Stimulated activated CD4-positive, alpha-beta T cell treated with anti-CD3 and anti-CD28 coated beads, TNF-alpha, amount 100 ng/mL, for 4 hours (primary cell): ENCODE measurements around the gene ASCC1.
"Not testable (repeated sequence)": the region's sequence is repeated elsewhere in the genome, so short reads cannot be mapped to it uniquely, and the experiment has no call there.

Experiments
- DNase-seq, 3 experiments: peaks; one replicate each; pipeline ENCODE4 v3.0.0-alpha.2; 2020; ENCODE audit warnings: low read depth in 3 of 3

Gene ASCC1

GRCh38 chr10:72221278-72221677, 5.2 kb upstream of the ASCC1 start:
- no peak for DNase-seq

- no peak for DNase-seq
Measured at GRCh38 chr10:72220637-72221036, 4.6 kb upstream of the ASCC1 start.

GRCh38 chr10:72219235-72219814, 3.2 kb upstream of the ASCC1 start:
- no peak for DNase-seq

GRCh38 chr10:72218726-72219125, 2.6 kb upstream of the ASCC1 start:
- no peak for DNase-seq

- no peak for DNase-seq
Measured at GRCh38 chr10:72218325-72218724, 2.2 kb upstream of the ASCC1 start.

GRCh38 chr10:72211832-72212231, 4.2 kb downstream of the ASCC1 start:
- DNase-seq: not testable (repeated sequence)

- not testable (repeated sequence) for DNase-seq
Measured at GRCh38 chr10:72211381-72211780, 4.7 kb downstream of the ASCC1 start.

GRCh38 chr10:72208526-72208925, 7.5 kb downstream of the ASCC1 start:
- not testable (repeated sequence) for DNase-seq

- no peak for DNase-seq
Measured at GRCh38 chr10:72206511-72207229, 9.4 kb downstream of the ASCC1 start.

- no peak for DNase-seq
Measured at GRCh38 chr10:72204724-72205123, 11.4 kb downstream of the ASCC1 start.

GRCh38 chr10:72204296-72204695, 11.8 kb downstream of the ASCC1 start:
- no peak for DNase-seq

- DNase-seq: no peak
Measured at GRCh38 chr10:72201293-72201692, 14.8 kb downstream of the ASCC1 start.

- DNase-seq: no peak
Measured at GRCh38 chr10:72200883-72201282, 15.2 kb downstream of the ASCC1 start.

GRCh38 chr10:72194949-72195348, 21.1 kb downstream of the ASCC1 start:
- no peak for DNase-seq

- no peak for DNase-seq
Measured at GRCh38 chr10:72186982-72187330, 29.1 kb downstream of the ASCC1 start.

- no peak for DNase-seq
Measured at GRCh38 chr10:72186258-72186981, 29.7 kb downstream of the ASCC1 start.

GRCh38 chr10:72184156-72184555, 31.9 kb downstream of the ASCC1 start:
- no peak for DNase-seq

- no peak for DNase-seq
Measured at GRCh38 chr10:72177454-72177853, 38.6 kb downstream of the ASCC1 start.

- DNase-seq: no peak
Measured at GRCh38 chr10:72176701-72177100, 39.4 kb downstream of the ASCC1 start.

GRCh38 chr10:72175149-72175548, 40.9 kb downstream of the ASCC1 start:
- DNase-seq: no peak

GRCh38 chr10:72174297-72174662, 41.8 kb downstream of the ASCC1 start:
- DNase-seq: no peak

- no peak for DNase-seq
Measured at GRCh38 chr10:72173619-72174296, 42.3 kb downstream of the ASCC1 start.

- no peak for DNase-seq
Measured at GRCh38 chr10:72173262-72173618, 42.8 kb downstream of the ASCC1 start.
